ENCODE measurements around the gene TM4SF5.

- TF ChIP-seq CTCF (IDR thresholded peaks at IDR 0.05; ENCODE audit: control extremely low read depth in 1 of 3, insufficient read depth in 1 of 3, low read depth in 1 of 3, low read length in 3 of 3) (no peak), YY1 (IDR thresholded peaks at IDR 0.05; ENCODE audit: low read depth, low read length) (no peak), BRCA1 (IDR thresholded peaks at IDR 0.05; ENCODE audit: low read depth, low read length) (no peak), SRF (IDR thresholded peaks at IDR 0.05; ENCODE audit: low read depth, low read length) (no peak), EZH2 (IDR thresholded peaks at IDR 0.05; ENCODE audit: low read depth, low read length, severe bottlenecking) (no peak), CREB1 (IDR thresholded peaks at IDR 0.05) (no peak), POLR2AphosphoS5 (IDR thresholded peaks at IDR 0.05; ENCODE audit: low read depth, low read length) (no peak)
These were observed 29.1 kb upstream of the TM4SF5 start for GRCh38 chr17:4742629-4743028.
